CD1c-positive myeloid dendritic cell (primary cell): ENCODE results near the gene SPATS1.

Experiments
- DNase-seq: peaks from one replicate; pipeline ENCODE4 v3.0.0-alpha.2; 2016; ENCODE audit errors: extremely low spot score

SPATS1 gene, protein sequence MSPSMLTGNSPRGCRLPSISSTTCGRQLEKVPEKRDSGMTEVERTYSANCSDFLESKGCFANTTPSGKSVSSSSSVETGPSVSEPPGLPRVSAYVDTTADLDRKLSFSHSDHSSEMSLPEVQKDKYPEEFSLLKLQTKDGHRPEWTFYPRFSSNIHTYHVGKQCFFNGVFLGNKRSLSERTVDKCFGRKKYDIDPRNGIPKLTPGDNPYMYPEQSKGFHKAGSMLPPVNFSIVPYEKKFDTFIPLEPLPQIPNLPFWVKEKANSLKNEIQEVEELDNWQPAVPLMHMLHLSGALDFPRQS

DNA sequence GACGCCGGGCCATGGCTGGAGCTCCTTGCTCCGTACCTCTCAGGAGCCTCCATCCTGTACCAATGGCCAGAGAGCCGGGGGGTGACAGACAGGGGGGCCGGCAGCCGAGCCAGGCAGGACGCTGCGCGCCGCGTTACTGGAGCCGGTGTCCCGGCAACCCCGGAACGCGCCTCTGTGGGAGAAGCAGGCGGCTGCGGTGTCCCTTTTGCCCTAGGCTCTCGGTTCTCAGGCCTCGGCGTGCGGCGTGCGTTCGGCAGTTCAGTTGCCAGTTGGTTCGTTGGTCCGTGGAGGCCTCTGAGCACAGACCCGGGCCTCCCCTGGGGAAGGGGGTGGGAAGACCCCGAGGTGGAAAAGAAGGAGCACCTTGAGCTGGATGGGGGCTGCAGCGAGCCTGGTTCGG is at the start of gene SPATS1:
TSS of gene SPATS1 (plus strand) at position 162 of the 400 bp plus-strand sequence. CDS start 446 bp downstream, outside the sequence.
- no peak for DNase-seq

DNA sequence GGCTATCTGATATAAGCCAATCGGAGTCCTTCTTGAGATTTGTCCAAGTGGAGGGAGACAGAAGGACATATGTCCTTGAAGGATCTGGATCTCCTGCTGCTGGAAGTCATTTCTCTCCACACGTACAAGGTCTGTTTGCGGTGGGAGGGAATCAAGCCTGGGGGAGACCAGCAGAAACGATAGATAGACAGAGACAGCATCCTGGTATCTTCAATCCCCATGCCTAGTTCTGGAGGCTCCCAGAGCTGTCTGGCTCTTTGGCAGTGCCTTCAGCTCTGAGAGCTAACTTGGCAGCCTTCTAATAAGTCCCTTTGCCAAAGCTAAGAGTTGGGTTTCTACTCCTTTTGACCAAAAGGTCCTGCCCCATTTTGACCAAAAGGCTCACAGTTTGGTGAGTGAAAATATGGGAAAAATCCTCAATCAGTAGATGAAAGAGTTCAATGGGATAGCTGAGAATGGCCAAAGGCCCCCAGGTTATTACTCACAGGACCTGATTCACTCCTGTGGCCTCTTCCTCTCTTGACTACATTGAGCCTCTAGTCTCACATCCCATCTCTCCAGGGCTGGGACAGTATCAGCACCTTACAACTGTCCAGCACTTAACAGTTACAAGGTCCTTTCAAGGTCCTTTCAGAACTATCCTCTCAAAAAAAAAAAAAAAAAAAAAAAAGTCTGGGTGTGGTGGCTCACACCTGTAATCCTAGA is 49.6 kb upstream of the SPATS1 start:
- no peak for DNase-seq

DNA sequence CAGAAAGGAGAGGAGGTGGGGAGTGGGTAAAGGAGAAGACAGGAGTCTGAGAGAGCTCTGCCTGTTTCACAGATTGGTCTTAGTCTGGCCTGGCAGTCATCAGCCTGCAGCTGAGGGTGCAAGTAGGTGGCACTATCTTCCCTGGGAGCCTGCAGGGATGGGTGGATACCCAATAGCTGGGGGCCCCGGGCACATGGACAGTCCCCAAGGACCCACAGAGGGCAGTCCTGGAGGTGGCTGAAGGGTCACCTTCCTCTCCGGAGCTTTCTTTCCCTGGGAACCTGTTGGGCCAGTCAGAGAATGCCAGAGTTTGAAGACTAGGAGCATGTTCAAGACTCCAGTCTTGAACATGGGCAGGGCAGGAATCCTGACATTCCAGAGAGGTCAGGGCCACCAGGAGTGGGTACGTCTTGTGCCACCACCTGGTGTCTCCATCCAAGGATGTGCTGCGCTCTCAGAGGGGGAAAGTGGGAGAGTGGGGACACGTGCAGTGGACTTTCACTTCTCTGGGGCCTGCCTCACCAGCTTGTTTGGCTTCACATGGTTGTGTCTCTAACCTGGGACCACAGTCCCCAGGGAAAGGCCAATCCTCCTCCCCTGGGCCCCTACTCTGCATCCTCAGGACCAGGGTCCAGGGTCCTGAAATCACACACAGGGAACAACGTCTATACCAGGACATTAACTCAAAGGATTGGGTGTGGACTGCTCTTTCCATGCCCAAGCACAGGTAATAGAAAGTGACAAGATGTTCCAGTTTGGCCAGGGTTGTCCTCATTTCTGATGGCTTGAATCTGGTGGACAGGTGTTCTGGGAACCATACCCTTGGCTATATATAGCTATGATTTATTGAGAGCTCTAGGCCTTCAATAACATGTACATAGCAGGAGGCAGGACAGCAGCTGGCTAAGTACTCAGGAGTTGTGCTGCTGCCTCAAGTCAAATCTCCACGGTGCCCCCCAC is 47.3 kb upstream of the SPATS1 start:
- no peak for DNase-seq

DNA sequence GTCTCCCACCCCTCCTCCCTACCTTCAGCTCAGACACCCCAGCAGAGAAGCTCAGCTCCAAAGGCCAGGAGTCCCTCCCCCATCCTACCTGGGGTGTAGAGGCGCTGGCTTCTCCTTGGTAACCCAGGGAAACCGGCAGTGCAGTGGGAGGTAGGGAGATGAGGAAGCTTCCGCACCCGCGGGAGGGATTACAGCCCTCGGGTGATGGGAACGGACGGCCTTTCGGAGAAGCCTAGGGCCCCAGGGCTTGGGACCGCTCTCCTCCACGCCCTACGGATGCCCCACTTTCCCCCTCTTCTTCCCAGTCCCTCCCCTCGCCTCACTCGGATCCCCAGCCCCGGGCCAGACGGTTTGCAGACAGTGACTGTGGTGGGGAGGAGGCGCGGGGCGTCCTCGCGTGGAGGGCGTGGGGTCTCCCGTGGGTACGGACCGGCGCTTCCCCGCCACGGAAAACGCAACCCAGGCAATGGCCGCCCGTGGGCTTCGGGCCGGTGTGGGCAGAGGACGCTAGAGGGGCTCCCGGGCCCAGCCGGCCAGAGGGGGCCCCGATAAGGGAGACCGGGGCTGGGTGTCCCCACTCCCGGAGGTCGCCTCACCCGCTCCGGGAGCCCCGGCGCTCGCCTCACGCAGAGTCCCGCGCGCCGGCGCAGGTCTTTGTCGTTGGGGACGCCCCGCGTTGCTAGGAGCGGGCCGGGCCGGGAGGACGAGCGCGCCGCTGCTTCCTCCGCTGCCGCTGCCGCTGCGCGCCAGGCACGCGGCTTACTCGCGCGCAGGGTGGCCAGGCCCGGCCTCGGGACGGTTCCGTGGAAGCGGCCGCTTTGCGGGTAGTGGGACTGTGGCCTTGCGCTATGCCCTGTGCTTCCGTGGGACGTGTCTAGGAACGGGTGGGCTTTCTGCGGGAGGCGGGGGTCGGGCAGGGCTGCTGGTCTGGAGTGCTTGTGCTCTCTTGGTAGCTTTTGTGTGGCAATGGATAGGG is 45.1 kb upstream of the SPATS1 start:
- DNase-seq: peak; percentile 46

DNA sequence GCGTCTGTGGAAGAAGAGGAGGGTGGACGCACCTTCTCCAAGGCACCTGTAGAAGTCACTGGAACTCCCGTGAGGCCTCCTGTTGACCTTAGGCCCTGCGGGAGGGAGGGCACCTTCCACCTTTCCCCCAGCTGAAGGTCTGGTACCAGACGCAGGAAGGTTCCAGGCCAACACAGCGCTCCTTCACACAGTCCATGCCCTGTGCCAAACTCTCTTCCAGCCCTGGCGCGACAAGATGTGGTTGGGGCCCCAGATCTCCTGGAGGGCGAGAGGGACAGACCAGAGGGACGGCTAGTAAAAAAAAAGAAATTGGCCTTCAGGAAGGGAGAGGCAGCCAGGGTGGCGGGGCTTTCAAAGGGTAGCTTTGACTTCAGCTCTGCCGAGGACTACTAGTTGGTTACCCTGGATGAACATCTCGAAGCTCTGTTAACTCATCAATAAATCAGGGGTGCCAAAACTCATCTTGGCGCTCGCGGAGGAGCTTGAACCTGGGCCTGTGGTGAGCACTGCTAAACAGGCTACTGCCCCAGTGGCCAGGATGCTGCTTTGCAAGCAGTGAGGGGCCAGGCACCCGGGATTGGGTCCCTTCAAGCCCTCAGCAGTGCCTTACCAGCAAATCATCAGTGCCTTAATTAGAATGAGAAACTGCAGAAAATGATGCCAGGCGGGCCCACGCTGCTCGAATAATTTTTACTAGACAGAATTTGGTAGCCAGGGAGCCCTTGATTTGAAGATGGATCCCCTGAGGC is 44.2 kb upstream of the SPATS1 start:
- DNase-seq: no peak

DNA sequence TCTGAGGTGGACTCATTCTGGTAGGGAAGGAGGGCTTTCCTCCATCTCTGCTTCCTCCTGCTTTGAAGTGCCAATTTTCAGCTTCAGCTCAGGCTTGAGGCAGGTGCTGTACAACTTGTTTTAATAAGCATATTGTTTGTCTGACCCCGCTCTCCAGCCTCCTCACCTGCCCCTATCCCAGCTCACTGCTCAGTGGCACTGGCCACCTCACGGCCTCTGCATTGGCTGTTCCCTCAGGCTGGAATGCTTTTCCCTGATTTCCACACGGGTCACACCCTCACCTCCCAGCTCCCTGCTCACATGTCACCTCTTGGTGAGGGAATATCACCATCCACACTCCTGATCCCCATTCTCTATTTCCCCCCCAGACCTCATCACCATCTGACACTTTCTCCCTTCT is 43.6 kb upstream of the SPATS1 start:
- DNase-seq: no peak

DNA sequence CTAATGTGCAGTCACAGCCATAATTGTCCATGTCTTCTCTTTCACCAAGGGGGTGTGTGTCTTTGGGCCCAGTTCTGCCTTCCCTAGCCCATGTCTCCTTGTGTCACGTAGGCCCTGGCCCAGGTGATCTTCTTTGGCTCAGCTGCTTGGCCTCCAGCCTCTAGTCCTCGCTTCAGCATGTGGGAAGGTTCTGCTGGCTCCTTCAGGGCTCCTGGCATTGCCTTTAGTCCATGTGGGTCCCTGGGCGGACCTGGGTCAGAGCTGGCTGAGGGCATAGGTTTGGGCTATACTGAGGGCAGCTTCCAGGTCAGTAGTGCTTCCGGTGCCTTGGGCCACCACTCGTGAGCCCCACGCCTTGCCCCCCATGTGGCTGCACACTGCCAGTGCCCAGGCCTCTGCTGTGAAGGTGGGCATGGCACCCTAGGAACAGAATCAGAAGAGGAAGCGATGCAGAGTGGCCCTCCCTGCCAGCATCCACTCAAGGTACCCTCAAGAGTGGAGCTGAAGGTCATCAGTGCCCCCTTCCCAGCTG is 42.1 kb upstream of the SPATS1 start:
- no peak for DNase-seq

DNA sequence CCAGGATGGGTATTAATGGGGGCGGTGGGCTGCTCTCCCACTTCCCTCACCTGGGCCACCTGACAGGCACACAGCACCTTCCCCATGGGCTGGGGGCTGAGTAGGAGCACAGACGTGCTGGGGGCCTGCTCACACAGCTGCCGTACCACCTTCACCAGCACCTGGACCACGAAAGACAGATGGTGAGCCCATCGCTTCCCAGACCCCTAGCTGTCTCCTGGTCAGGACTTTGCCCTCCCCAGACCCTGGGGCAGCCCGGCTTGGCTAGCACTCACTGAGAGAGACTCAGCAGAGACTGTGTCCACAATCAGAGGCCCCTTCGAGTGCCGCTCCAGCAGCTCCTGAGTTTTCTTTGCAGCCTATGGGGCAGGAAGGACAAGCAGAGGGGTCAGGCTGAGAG is 41.3 kb upstream of the SPATS1 start:
- DNase-seq: no peak

DNA sequence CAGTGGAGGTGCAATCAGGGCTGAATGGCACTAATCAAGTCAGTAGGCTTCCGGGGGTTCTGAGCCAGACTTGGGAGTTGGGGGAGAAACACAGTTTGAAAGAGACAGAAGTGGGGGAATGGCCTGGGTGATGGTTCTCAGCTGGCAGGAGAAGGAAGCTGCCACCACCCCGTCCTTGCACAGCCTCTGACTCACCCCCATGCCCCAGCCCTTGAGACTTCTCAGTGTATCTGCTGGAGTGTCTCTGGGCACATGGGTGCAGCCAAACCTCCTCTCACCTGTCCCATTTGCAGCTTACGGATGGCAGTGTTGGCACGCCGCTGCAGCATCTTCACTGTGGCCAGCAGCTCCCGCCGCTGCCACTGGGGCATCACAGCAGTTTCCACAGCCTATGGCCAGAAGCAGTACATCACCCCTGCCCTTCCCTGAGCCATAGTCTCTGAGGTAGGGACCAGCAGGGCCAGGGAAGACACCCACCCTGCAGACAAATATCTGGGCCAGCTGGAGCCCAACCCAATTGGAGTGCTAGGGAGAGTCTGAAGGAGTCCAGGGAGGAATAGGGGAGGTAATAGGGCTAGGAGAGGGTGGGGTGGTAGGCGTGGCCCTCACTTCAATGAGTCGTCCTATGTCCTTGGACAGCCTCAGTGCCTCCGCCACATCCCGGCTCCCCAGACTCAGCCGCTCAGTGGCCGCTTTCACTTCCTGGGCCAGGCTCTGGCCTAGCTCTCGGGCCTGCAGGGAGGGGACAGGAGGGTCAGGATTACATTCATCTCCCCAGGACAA is 40.5 kb upstream of the SPATS1 start:
- DNase-seq: no peak

DNA sequence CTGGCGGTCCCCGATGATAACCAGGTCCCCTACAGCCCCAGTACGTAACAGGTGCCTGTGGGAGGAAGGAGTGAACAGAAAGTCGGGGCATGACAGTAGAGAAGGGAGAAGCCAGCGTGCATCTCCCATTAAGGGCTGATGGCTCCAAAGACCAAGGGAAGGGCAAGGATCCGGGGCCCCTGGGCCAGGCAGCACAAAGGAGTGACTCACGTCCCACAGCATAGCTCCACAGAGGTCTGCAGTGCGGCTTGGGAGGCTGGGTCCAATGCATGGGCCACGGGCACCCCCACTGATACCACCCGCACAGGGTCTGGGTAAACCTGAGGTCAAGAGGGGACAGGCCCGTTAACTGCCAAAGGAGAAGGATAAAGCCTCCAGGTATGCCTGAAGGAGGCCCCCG is 39.6 kb upstream of the SPATS1 start:
- no peak for DNase-seq

DNA sequence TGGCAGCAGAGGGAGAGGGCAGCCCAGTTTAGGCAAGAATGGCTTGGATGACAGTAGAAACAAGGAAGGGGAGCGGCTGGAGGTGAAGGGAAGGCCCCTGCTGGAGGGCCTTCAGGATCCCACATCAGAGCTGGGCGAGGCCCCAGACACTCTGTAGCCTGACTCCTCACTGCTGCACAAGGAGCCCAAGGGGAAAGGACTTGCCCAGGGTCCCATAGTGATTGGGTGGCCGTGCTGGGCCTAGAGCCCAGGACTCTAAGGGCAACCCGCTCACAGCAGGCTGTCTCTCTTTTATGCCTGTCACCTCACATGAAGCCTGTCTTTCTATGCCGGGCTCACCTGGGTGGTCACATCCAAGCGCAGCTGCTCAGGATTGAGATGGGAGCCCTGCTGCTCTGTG is 38.6 kb upstream of the SPATS1 start:
- no peak for DNase-seq

DNA sequence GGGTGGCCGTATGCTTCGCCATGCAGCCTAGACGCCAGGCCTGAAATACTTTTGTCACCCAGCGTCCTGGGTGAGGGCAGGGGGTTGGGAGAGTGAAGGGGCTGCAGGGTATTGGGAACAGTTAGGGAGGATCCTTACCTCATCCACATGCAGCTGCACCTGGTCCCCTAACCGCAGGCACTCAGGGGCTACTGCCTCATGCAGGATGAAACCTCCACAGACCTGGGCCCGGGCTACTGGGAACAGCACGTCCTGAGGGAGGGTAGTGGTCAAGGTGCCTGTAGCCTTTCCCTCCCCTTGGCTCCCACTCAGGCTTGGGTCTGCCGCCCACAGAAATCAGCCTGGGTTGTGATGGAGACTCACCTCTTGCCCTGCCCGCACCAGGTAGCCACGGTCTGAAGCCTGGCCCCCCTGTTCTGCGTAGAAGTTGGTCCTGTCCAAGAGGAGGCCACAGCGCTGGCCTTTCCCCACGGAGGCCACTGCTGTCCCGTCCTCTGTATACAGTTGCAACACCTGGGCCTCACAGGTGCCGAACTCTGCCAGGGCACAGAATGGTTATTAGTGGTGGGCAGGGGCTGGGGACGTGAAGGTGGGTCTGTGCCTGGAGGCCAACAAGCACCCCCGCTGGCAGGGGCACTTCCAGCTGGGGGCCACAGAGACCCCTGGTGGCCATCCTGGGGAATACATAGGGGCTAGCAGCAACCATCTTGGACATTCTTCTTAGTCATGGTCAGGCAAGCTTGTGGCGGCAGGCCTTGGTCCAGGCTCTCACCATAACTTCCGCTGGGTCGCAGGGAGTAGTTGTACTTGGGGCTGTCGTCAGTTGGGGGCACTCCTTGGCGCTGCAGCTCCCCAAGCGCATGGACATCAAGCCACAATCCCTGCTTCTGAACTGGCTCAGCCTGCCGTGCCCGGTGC is 37.9 kb upstream of the SPATS1 start:
- peak; percentile 47 for DNase-seq

DNA sequence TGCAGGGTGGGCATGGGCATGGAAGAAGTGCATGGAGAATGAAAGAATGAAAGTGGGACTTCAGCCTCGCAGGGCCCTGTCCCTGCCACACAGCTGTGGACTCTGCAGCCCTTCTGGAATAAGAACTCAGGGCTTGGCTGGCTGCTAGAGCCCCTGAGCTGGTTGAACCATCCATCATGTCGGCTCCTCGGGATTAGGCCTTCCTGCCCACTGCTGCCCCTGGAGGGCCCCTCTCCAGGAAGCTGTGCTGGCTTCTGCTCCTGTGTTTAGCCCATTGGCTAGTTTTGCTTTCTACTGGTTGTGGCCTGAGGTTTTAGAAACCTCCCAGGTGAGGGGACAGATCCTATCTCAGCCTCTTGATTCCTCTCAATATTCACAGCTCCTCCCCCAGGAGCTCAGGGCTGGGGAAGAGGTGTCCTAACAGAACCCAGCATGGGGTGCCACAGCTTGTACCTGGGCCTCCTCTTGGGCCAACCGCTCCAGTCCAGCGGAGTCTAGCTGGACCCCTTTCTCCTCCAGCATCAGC is 37.2 kb upstream of the SPATS1 start:
- DNase-seq: no peak

DNA sequence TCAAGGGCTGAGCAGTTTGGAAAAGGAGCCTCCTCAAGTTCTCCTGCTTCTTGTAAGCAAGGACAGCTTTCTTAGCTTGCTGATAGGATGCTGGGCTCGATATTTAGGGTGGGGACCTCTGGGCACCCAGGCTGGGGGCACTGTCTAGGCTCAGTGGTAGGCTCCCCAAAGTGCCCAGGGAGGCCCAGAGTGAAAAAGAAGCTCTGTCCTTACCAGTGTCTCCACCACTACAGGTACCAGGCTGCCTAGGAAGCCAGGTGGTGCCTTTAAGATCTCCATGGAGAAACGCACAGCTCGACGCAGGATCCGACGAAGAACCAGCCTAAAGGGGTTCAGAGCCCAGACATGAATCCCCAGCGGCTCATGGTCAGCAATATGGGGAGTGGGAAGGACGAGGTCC is 35.7 kb upstream of the SPATS1 start:
- no peak for DNase-seq

DNA sequence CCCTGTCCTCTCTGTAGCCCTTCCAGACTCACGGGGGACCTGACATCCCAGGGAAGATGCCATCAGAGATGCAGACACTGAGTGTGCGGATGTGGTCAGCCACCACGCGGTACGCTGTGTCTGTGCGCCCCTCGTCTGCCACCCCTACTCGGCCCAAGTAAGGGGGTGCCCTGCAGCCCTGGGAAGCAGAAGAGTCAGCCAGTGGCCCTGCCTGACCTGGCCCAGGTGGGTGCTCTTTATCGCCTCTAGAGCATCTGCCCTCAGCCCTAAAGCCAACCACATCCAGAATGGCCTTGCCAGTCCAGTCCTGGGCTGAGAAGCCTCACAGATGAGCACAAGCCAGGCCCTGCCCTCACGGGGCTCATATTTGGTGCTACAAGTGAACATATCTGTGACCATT is 35.2 kb upstream of the SPATS1 start:
- DNase-seq: no peak

DNA sequence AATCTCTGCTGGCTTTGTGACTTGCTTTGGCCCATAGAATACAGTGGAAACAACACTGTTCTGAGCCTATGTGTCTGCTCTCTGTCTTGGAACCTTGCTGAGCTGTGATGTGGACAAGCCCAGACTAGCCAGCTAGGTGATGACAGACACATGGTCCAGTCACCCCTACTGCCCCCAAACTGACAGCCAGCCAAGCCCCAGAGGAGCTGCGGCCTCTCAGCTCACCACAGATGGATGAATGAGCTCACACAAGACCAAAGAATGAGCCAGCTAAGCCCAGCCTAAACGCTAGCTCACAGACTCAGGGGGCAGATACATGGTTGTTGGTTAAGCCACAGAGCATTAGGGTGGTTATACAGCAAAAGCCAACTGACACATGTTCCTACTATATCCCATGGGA is 33.4 kb upstream of the SPATS1 start:
- DNase-seq: no peak

DNA sequence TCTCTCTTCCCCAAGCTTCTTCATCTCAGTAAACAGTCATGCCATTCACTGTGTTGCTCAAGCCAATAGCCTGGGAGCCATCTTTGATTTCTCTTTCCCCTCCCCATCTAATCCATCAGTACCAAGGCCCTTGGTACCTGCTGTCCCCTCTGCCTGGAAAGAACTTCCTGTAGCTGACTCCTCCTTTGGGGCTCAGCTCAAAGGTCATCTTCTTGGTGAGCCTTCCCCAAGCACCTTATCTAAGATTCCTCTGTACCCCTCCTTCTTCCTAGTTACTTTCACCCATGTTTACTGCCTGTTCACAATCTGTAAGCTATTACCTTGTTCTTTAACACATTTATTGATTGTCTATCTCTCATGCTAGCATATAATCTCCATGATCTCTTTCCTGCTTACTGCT is 32.8 kb upstream of the SPATS1 start:
- DNase-seq: no peak

DNA sequence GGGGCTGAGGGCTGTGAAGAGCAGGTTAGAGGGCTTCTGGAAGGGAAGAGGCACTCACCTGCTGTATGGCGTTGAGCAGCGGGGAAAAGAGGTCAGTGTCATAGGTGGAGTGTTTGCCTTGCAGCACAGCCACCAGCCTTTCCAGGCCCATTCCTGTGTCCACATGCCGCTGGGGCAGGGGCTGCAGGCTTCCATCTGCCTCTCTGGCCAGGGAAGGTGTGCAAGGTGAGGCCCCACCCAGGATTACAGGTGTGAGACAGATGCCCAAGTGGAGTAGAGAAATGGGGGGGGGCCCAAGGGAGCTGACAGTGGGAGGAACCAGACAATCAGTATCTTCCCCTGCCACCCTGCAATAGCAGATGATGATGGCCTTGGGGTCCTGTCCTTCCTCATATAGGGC is 32.2 kb upstream of the SPATS1 start:
- no peak for DNase-seq
